Hematopoietic multipotent progenitor cell treated with erythropoietin and hydrocortisone succinate and interleukin-3 and kit ligand, for 6 days (in vitro differentiated cells): ENCODE results near the gene FARS2.
A peak's percentile ranks its signal among the peaks of the same experiment; 100 is the strongest.

Experiments
- DNase-seq: peaks from one replicate; pipeline ENCODE4 v3.0.0-alpha.2; 2015

The FARS2 gene

GRCh38 chr6:5326022-5326641, 64.8 kb downstream of the FARS2 start:
- no peak for DNase-seq

GRCh38 chr6:5328800-5329199, 67.5 kb downstream of the FARS2 start:
- DNase-seq = peak; percentile 13

GRCh38 chr6:5331845-5332442, 70.6 kb downstream of the FARS2 start:
- no peak for DNase-seq

- no peak for DNase-seq
These were observed 72.3 kb downstream of the FARS2 start for GRCh38 chr6:5333658-5334057.

GRCh38 chr6:5334341-5334740, 73.0 kb downstream of the FARS2 start:
- no peak for DNase-seq

GRCh38 chr6:5335020-5335419, 73.7 kb downstream of the FARS2 start:
- no peak for DNase-seq

GRCh38 chr6:5337573-5337972, 76.3 kb downstream of the FARS2 start:
- no peak for DNase-seq

DNA sequence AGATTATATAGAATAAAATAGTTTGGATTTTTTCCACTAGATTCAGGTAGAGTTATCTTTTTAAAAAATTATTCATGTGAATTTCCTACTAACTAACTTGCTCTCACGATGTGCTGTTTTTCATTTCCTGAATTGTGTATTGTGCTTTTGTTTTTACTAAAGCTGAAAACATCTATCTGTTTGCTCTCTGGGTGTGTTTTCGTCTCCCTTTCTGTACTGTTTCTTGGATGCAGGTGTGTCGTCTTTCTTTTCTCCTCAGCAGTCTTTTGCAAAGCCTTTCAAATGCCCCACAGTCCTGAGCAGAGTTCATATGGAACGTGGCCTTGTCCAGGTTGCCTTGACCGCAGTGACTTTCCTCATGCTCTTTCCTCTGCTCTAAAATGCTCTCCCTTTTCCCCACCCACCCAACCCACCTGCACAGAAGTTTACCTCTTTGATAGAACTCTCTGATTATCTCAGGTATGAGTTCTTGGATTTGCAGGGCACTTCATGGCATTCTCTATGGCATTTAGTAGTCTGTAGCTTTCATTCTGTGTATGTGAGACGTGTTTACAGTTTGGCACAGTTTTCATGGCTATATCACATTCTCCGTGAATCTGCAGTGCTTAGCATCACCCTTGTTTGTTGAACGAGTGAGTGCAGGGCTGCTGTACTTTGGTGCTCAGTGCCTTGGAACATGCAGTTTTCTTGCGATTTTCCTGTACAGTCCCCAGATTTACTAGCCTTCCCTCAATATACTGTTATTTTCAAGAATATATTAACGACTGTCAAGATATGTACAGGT, 77.1 kb downstream of the FARS2 start:
- no peak for DNase-seq

DNA sequence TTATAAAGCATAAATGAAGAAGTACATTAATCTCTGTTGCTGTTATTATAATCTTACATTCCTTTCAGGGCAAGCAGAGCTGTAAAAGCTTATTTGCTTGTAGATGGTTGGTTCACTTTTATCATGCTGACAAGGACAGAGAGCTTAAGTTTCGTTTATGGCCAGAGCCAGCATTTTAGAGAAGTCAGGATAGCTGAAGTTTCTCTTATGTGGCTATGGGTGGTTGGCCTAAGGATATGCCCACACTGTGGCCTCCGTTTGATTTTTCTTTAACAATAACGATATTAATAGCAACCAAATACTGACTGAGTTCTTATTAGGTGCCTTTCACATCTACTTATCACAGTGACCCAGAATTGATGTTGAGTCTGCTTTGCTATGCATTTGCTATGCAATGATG, 78.5 kb downstream of the FARS2 start:
- DNase-seq = no peak

DNA sequence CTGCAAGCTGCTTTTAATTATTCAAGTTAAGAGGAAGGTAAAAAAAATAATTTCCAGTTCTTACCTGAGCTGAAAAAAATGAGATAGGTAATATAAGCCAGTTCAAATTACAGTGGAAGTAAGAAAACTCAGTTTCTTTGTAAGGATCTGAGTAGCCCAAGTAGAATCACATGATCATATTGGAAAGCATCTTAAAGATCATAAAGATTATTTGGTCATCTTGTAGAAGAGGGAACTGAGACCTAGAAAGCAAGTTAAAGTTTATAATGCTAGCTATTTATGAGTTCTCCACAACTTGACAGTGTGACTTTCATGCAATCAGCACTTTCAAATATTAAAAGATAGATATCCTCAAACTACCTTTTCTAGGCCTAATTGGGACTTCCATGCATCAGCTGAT, 80.5 kb downstream of the FARS2 start:
- no peak for DNase-seq

- DNase-seq = no peak
These were observed 82.7 kb downstream of the FARS2 start for GRCh38 chr6:5343998-5344397.

- DNase-seq = no peak
These were observed 84.0 kb downstream of the FARS2 start for GRCh38 chr6:5345324-5345723.

GRCh38 chr6:5351552-5352210, 90.4 kb downstream of the FARS2 start:
- peak; percentile 62 for DNase-seq

DNA sequence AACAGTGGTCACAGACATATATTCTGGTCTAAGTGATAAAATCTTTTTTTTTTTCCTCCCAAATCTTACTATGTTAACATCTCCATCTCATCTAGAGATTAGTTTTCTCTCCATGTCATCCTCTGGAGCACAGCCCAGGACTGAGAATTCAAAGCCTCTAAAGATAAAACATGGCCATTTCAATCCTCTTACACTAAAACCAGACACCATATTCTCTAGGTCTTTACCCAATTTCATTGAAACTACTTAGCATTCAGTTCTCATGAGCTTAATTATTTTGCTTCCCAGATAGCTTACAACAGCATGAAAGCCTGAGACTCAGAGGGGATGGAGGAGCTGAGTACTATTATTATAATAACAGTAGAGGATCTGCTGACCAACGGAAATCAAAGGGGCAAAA, 92.7 kb downstream of the FARS2 start:
- DNase-seq = no peak

- no peak for DNase-seq
These were observed 96.2 kb downstream of the FARS2 start for GRCh38 chr6:5357486-5357885.

GRCh38 chr6:5359417-5359816, 98.1 kb downstream of the FARS2 start:
- no peak for DNase-seq

DNA sequence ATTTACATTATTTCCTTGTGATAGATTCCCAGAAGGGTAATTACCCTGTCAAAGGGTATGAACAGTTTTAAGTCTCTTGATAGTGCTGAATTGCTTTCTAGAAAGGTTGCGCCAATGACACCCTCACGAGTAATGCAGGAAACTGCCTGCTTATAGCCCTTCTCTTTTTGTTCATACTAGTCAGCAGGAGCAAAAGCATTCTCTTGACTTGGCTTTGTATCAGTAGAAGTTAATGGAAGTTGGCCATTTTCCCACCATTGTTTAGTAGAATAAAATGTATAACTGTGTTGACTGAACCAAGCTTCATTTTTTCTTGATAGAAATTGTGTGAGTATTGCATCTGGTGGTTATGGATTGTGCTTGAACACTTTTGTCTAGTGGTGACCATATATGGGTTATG, 100.1 kb downstream of the FARS2 start:
- no peak for DNase-seq

DNA sequence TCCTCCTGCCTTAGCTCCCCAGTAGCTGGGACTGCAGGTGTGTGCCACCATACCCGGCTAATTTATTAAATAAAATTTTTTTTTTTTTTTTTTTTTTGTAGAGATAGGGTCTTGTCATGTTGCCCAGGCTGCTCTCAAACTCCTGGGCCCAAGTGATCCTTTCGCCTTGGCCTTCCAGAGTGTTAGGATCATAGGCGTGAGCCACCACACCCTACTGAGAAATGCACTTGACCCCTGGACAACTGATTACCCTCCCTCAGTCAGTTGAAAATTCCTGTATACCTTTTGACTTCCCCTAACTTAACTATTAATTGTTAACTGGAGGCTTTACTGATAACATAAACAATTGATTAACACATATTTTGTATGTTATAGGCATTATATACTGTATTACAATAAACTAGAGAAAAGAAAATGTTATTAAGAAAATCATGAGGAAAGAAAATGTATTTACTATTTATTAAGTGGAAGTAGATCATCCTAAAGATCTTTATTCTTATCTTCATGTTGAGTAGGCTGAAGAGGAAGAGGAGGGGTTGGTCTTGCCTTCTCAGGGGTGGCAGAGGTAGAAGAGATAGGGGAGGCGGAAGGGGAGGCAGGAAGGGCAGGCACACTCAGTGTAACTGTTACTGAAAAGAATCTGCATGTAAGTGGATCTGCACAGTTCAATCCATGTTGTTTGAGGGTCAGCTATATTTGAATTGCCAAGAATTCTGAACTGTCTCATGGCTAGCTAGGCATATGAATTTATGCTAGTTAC, 104.3 kb downstream of the FARS2 start:
- DNase-seq = peak; percentile 35

DNA sequence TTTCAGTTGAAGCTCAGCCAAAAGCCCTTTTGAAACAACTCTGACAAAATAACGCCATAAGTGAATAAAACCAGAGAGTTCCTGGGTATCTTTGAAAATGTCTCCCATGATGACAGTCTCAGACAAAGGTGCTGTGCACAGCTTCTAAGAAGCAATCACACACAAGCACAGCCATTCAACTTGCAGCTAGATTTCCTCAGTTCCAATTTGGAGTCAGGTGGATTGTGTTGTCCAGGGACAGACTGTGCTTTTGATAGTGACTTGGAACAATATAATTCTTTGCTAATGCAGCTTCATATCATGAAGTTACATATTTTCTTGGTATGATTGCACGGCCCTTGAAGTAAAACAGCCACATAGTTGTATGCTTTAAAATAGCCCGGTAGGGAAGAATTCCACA, 105.6 kb downstream of the FARS2 start:
- no peak for DNase-seq

- no peak for DNase-seq
These were observed 106.2 kb downstream of the FARS2 start for GRCh38 chr6:5367510-5367909.

DNA sequence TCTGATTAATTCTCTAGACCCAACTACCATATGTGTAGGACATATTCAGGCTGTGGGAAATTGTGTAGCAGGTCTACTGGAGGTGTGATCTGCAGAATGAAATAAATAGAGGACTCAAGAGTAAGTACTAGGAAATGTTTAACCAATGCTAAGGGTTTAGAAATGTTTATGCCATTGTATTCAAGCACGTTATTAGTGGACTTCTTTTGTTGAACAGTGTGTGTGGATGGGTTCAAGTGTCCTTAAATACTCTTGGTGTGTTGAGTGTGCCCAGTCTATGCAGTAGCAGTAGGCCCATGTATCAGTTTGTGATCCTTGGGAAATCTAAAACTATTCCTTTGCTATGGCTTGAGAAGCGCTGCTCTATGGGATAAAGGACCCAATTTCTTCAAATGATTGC, 112.1 kb downstream of the FARS2 start:
- no peak for DNase-seq

DNA sequence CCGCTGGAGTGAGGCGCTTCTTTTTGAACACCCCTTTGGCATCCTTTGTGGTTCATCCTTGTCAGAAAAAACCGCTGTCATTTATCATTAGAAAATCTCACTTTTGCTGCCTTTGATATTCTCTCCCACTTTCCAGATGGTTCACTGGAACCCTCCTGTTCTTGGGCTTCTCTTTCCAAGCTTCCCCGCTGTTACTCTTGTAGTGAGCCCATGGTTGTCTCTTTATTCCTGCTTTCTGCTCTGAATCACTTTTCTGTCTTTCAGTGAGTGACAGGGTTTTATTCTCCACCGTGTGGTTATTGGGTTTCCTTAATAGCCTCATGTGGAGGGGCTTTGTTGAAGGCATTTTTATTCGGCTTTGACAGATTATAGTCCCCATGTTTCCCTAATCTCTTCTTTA, 117.0 kb downstream of the FARS2 start:
- no peak for DNase-seq

DNA sequence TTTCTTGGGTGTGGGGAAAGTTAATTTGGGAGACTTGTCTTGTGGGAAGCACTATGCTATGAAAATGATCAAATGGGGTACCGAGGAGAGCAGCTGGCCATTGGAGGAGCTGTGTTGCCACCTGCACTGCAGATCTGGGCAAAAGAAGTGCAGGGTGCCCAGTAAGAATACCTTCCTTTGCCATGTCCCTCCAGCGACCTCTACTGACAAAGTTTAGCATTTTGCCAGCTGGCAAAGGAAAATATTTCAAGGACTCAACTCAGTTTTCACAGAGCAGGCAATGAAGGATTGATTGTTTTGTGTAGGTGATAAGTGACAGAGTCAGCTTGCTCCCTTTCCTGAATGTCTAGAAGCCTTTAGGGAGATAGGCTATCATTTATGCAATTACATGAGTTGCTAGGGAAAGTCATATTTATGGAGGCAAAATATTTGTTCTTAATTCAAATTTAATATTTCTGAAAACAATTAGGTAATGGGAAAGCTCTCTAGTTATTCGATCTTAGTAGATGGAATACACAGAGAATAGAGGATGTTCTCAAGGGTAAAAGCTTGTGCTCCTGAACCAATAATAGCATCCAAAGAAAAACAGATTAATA, 118.4 kb downstream of the FARS2 start:
- DNase-seq = peak; percentile 84
